GM23248 (cell line): ENCODE measurements around the gene OR11H6. TPM values are rescaled to one million over a fixed set of nuclear protein-coding genes. Genes with fewer than 3 reads are reported as not detected.
"Not testable (repeated sequence)": the region's sequence is repeated elsewhere in the genome, so short reads cannot be mapped to it uniquely, and the experiment has no call there.

Experiments used
- DNase-seq: peaks from one replicate; pipeline ENCODE4 v3.0.0-alpha.2; 2015
- H2AFZ ChIP-seq: fragments of 200-600 bp; sonication (generic); 2 replicates; pipeline ENCODE4 v1.6.1; 2016; ENCODE audit warnings: antibody characterized with exemption
- H3F3A ChIP-seq: fragments of 200-600 bp; sonication (generic); 2 replicates; pipeline ENCODE4 v1.6.1; 2016; ENCODE audit warnings: mild to moderate bottlenecking, antibody characterized with exemption, mixed run types; ENCODE audit not compliant: insufficient read depth
- H3K27ac ChIP-seq: fragments of 200-600 bp; sonication (generic); 2 replicates; pipeline ENCODE4 v1.5.1; 2016; ENCODE audit warnings: mild to moderate bottlenecking
- H3K27me3 ChIP-seq: fragments of 200-600 bp; sonication (generic); replicated peaks from 2 replicates; pipeline ENCODE4 v1.6.1; 2016; ENCODE audit warnings: mild to moderate bottlenecking; ENCODE audit not compliant: insufficient read depth
- H3K36me3 ChIP-seq: fragments of 200-600 bp; sonication (generic); 2 replicates; pipeline ENCODE4 v1.6.1; 2016; ENCODE audit warnings: low read depth, mild to moderate bottlenecking
- H3K4me1 ChIP-seq: fragments of 200-600 bp; sonication (generic); 2 replicates; pipeline ENCODE4 v1.6.1; 2016; ENCODE audit warnings: mild to moderate bottlenecking; ENCODE audit not compliant: insufficient read depth
- H3K4me2 ChIP-seq: fragments of 200-600 bp; sonication (generic); one replicate; pipeline ENCODE4 v1.6.1; 2016; ENCODE audit warnings: mild to moderate bottlenecking; ENCODE audit not compliant: unreplicated experiment
- H3K4me3 ChIP-seq: fragments of 200-600 bp; sonication (generic); 2 replicates; pipeline ENCODE4 v1.5.1; 2016; ENCODE audit warnings: mild to moderate bottlenecking
- H3K79me2 ChIP-seq: fragments of 200-600 bp; sonication (generic); 2 replicates; pipeline ENCODE4 v1.6.1; 2016; ENCODE audit warnings: mild to moderate bottlenecking; ENCODE audit not compliant: insufficient read depth
- H3K9ac ChIP-seq: fragments of 200-600 bp; sonication (generic); 2 replicates; pipeline ENCODE4 v1.6.1; 2016; ENCODE audit warnings: mild to moderate bottlenecking
- H3K9me2 ChIP-seq: fragments of 200-600 bp; sonication (generic); 2 replicates; pipeline ENCODE4 v1.6.1; 2016; ENCODE audit warnings: mixed run types, mild to moderate bottlenecking, moderate library complexity; ENCODE audit not compliant: insufficient read depth
- H3K9me3 ChIP-seq: fragments of 200-600 bp; sonication (generic); one replicate; pipeline ENCODE4 v1.6.1; 2017; ENCODE audit warnings: low read depth
- H4K20me1 ChIP-seq: fragments of 200-600 bp; sonication (generic); 2 replicates; pipeline ENCODE4 v1.6.0; 2016; ENCODE audit not compliant: insufficient read depth
- EZH2 ChIP-seq: fragments of 200-600 bp; sonication (generic); IDR thresholded peaks from 2 replicates; pipeline ENCODE4 v1.6.1; 2018; ENCODE audit warnings: antibody characterized with exemption, mild to moderate bottlenecking; ENCODE audit not compliant: insufficient read depth, poor library complexity, severe bottlenecking
- EZH2phosphoT487 ChIP-seq: fragments of 200-600 bp; sonication (generic); IDR thresholded peaks from 2 replicates; pipeline ENCODE4 v1.6.1; 2018; ENCODE audit warnings: antibody characterized with exemption, moderate library complexity, mild to moderate bottlenecking, low read depth; ENCODE audit not compliant: insufficient read depth
- WGBS, 2 experiments: methylation state at CpG; one replicate each; pipeline ENCODE4 v1.1.6; 2015 to 2017; ENCODE audit warnings: low lambda C conversion rate in 2 of 2, low coverage in 1 of 2; ENCODE audit errors: missing lambda C conversion rate in 2 of 2; 5-methylcytosine and 5-hydroxymethylcytosine counted together
- in situ Hi-C: fragments of 300-500 bp; cut with MboI; formaldehyde crosslinking; loops from 2 replicates; pipeline ENCODE4 v1.15.0; 2020
- polyA plus RNA-seq: library from polyadenylated mRNA; unstranded; fragments of >200 nt; fragmentation: Nextera tagmentation; extraction: Ambion mirVana; gene quantifications from 2 replicates; pipeline ENCODE4 v1.2.1, GENCODE V29; 2016
- total RNA-seq: library from RNA; depleted of rRNA; stranded (reverse); fragments of >200 nt; shearing (Covaris generic); gene quantifications from 2 replicates; pipeline ENCODE4 v1.2.3, GENCODE V29; 2014; rRNA removed

OR11H6 gene, protein sequence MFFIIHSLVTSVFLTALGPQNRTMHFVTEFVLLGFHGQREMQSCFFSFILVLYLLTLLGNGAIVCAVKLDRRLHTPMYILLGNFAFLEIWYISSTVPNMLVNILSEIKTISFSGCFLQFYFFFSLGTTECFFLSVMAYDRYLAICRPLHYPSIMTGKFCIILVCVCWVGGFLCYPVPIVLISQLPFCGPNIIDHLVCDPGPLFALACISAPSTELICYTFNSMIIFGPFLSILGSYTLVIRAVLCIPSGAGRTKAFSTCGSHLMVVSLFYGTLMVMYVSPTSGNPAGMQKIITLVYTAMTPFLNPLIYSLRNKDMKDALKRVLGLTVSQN
- total RNA-seq (not detected in 2 replicates), polyA plus RNA-seq (not detected in 2 replicates)

DNA sequence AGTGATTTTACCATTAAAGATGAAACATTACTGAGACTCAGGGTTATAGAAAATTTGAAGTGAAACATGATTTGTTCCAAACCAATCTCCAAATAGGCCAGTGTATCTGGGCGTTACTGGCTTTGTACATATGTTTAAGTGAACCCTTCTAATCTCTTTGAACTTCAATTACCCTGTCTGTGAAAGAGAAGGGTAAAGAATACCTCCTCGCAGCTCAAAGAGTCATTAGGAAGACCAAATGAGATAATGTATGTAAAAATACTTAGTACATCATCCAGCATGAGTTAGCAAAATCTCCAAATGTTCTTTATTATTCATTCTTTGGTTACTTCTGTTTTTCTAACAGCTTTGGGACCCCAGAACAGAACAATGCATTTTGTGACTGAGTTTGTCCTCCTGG lies at the start of gene OR11H6:
Gene OR11H6 (plus strand): TSS at position 301 of the 400 bp plus-strand sequence. CDS start 0 bp downstream, at position 301.
- H2AFZ ChIP-seq = no peak within 1 kb of the TSS
- TF ChIP-seq EZH2 (no peak), EZH2phosphoT487 (no peak)
- WGBS, 2 experiments = 1 to 3% methylated on average over 2 of the region's 2 CpGs

DNA sequence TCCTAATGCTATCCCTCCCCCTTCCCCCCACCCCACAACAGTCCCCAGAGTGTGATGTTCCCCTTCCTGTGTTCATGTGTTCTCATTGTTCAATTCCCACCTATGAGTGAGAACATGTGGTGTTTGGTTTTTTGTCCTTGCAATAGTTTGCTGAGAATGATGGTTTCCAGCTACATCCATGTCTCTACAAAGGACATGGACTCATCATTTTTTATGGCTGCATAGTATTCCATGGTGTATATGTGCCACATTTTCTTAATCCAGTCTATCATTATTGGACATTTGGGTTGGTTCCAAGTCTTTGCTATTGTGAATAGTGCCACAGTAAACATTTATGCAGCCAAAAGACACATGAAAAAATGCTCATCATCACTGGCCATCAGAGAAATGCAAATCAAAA lies 49.3 kb upstream of the OR11H6 start:
- H3K4me3 ChIP-seq, H4K20me1 ChIP-seq, H3K36me3 ChIP-seq, H3K27me3 ChIP-seq, H3K79me2 ChIP-seq, DNase-seq, H3K4me1 ChIP-seq, in situ Hi-C loops, H3K9me2 ChIP-seq, H3K9ac ChIP-seq, H3K9me3 ChIP-seq, H3K4me2 ChIP-seq, H3K27ac ChIP-seq, H3F3A ChIP-seq, H2AFZ ChIP-seq: not testable (repeated sequence)

More for the DNA sequence above, at the start of gene OR11H6:
- Histone ChIP-seq H3F3A (no peaks in the 10 kb centered on the region), H3K9me2 (no peaks in the 10 kb centered on the region), H3K79me2 (no peaks in the 10 kb centered on the region), H3K27me3 (no peaks in the 10 kb centered on the region), H3K27ac (no peak within 1 kb of the TSS), H3K36me3 (no peaks in the 10 kb centered on the region), H3K9ac (no peak within 1 kb of the TSS), H3K4me3 (no peak within 1 kb of the TSS), H3K9me3 (no peaks in the 10 kb centered on the region), H4K20me1 (no peaks in the 10 kb centered on the region), H3K4me2 (no peak within 1 kb of the TSS), H3K4me1 (no peaks in the 10 kb centered on the region)
- DNase-seq = no peak
- in situ Hi-C loops = no loop called here

DNA sequence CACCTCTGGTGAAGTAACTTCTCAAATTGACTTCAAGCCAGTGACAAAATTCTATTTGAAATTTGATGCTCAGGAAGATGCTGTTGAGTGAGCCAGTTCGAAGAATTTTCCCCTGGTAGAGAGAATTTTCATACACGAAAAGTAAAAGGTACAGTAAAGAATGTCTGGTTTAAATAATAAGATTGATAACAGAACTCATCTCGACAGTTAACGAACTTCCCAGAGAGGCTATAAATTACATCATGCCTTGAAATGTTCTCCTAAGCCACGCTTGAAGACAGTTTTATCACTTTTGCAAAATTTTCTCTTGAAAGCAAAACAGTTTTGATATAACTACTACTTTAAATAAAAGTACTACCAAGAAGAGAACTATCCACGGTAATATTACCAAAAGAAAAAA lies 47.2 kb upstream of the OR11H6 start:
- Histone ChIP-seq H3K36me3 (no peaks in the 10 kb centered on the region), H3K4me2 (no peak overlapping the region), H3K9me3 (no peaks in the 10 kb centered on the region), H3K79me2 (no peaks in the 10 kb centered on the region), H3K9ac (no peak overlapping the region), H4K20me1 (no peaks in the 10 kb centered on the region), H3K27me3 (no peaks in the 10 kb centered on the region), H3F3A (no peaks in the 10 kb centered on the region), H3K27ac (no peak overlapping the region), H2AFZ (no peak overlapping the region), H3K9me2 (no peaks in the 10 kb centered on the region), H3K4me3 (no peak overlapping the region), H3K4me1 (no peaks in the 10 kb centered on the region)
- TF ChIP-seq EZH2 (no peak), EZH2phosphoT487 (no peak)
- 13 to 21% methylated on average over 6 of the region's 6 CpGs for WGBS, 2 experiments
- in situ Hi-C loops = no loop called here
- DNase-seq = no peak

DNA sequence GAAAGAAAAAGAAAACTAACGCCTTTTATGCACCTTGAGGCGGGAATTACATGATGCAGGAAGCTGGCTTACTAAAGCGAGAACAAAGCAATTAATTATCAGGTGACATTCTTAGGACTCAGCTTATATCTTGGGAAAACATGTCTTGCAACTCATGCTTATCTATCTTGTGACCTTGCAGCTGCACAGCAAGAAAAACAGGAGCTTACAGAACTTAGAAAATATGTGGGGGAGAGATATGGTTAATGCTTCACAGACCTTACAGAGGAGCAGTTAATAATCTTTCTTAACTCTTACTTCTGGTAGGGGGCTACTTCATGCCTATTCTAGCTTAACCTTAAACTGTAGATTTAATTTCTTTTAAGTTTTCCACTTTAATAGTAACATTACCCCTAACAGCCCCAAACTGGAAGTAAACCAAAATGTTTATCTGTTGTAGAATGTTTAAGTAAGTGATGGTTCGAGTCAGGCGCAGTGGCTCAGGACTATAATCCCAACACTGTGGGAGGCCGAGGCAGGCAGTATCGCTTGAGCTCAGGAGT lies 46.0 kb upstream of the OR11H6 start:
- no peak overlapping the region for H3K9ac ChIP-seq
- H3F3A ChIP-seq = no peaks in the 10 kb centered on the region
- H2AFZ ChIP-seq = no peak overlapping the region
- WGBS, 2 experiments = 46 to 47% methylated on average over 7 of the region's 7 CpGs
- H3K4me3 ChIP-seq = no peak overlapping the region
- H3K79me2 ChIP-seq = no peaks in the 10 kb centered on the region
- H3K36me3 ChIP-seq = no peaks in the 10 kb centered on the region
- TF ChIP-seq EZH2phosphoT487 = no peak
- no peak for TF ChIP-seq EZH2
- H3K27me3 ChIP-seq = no peaks in the 10 kb centered on the region
- H3K9me3 ChIP-seq = no peaks in the 10 kb centered on the region
- no peak overlapping the region for H3K27ac ChIP-seq
- in situ Hi-C loops = no loop called here
- no peaks in the 10 kb centered on the region for H3K9me2 ChIP-seq
- H3K4me1 ChIP-seq = no peaks in the 10 kb centered on the region
- no peaks in the 10 kb centered on the region for H4K20me1 ChIP-seq
- no peak overlapping the region for H3K4me2 ChIP-seq
- DNase-seq = no peak
